HG03066 (cell line): ENCODE data around the gene PSMB8.
A peak's percentile ranks its signal among the peaks of the same experiment; 100 is the strongest.

Source experiments
- ATAC-seq: cut with Tn5 transposase; IDR thresholded peaks from one replicate; pipeline ENCODE4 v1.9.1; 2021; ENCODE audit warnings: low read depth; ENCODE audit not compliant: unreplicated experiment

Gene PSMB8

DNA sequence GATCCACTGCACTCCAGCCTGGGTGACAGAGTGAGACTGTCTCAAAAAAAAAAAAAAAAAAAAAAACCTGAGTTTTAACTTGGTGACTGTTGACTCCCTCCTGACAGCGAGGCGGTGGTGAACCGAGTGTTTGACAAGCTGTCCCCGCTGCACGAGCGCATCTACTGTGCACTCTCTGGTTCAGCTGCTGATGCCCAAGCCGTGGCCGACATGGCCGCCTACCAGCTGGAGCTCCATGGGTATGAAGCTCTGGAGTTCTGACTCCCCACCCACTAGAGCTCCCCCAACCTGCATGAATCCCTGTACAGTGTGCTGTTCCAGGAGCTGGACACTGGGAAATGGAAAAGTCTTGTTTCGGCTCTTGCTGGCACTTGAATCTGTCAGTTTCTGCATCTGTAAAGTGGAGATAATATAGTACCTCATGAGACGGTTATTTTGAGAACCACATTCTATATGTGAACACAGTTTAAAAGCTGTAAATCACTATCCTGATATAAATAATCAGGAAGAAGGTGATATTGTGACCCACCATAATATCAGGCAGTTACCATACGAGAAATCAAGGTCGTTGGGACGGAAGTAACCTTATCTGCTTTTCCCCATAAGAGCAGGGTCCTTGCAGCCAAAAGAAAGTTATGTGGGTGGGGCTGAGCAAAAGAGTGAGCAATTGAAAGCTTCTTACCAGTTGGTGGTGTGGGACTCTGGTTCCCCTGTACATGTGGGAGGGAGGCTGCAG is 13.5 kb upstream of the PSMB8 start:
- ATAC-seq: no peak

DNA sequence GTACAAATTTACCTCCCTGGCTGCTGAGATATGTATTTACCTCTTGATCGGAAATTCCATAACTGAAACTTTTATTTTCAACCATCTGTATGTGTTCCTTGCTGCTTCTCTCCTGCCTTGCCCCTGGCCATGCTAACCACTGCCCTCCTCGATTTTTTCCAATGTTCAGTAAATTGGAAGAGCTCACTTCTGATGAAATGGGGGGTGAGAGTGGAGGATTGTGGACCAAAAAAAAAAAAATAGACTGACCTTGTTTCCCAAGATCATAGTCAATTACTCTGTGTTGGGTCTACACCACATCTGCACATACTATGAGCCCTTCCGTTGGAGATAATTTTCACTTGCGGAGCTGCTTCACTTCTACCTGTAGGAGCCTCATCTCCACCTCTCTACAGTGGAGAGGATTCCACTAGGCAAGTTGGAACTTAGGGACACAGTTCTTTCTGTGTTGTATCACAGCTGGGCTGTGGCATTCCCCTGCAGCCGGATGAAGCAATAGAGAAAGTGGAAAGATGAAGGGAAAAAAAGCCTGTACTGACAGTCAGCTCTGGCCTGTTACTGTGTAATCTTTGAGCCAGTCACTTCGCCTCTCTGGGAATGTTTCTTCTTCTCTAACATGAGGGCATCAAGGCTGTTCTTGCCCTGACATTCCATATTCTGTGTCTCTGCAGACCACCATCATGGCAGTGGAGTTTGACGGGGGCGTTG is 11.8 kb upstream of the PSMB8 start:
- no peak for ATAC-seq

DNA sequence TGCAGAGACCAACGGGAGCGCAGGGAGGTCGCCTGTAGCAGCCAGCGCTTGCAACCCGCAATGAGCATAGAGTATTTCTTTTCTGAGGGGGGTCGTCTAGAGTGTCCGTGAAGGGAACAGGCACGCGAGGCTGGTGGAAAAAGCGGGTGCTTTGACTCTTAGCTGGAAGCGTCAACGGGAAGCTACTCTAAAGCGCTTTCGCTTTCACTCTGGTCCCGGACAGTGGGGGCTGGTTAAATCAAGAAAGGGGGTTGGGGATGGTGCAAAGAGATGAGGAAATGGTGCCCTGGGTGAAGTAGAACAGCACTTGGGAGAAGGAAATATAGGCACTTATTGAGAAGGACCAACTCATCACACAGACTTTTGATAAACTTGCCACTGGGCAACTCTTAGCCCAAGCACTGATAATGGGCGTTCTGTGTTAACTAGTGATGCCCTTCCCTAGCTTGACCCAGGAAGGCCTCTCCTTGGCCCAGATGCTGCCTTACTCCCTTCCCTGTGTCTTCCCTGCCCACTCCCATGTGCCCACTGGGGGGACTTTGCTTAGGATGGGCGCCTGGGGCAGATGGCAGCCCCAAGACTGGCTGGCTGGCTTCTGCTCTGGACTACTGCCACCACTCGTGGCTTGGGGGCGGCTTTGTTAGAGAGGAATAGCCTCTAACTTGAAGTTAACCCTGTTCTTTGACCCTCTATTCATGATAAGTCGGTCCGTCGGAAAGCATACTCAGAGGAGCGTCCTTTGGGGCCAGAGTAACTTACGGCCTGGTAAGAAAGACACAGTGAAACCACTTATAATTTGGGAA is 10.7 kb upstream of the PSMB8 start:
- ATAC-seq: peak; percentile 22

GRCh38 chr6:32853541-32854375 is 9.9 kb upstream of the PSMB8 start, which contains the start of the genes PSMB9 and TAP1:
Gene PSMB9 (plus strand): TSS chr6:32854192. CDS start chr6:32854230, 38 bp downstream.
Gene TAP1 (minus strand): TSS chr6:32853704. CDS start chr6:32853636, 68 bp downstream.
- ATAC-seq: peak; percentile 75

- peak; percentile 17 for ATAC-seq
These were observed 9.1 kb upstream of the PSMB8 start for GRCh38 chr6:32852844-32853540.

DNA sequence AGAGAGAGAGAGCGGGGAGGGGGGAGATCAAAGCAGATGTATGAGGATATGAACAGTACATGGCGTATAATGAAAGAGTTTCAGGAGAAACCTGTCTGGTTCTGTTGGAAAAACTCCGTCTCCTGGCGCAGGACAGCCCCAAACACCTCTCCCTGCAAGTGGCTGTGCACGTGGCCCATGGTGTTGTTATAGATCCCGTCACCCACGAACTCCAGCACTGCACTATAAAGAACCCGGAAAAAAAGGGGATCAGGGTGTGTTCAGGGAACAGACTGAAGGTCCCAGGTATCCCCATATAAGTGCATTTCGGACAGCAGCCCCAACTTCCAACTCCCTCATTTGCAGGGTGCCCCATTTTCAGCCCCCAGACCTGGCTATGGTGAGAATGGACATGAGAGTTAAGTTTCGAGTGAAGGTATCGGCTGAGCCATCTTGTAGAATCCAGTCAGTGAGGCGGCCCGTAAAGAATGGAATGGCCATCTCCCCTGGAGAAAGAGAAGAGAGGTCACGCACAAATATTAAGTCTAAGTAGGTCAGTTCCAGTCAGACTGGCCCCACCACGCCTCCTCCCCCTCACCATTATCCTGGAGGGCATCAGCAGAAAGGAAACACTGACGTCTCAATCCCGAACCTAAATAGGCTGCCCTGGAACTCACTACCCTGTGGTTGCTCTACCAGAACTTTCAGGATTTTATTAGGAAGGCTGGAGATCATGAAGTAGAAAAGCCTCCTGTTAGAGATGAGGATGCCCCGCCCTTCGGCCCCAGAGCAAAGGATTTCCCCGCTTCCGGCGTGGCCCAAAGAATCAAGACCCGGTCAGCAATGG is 8.4 kb upstream of the PSMB8 start:
- ATAC-seq: no peak

DNA sequence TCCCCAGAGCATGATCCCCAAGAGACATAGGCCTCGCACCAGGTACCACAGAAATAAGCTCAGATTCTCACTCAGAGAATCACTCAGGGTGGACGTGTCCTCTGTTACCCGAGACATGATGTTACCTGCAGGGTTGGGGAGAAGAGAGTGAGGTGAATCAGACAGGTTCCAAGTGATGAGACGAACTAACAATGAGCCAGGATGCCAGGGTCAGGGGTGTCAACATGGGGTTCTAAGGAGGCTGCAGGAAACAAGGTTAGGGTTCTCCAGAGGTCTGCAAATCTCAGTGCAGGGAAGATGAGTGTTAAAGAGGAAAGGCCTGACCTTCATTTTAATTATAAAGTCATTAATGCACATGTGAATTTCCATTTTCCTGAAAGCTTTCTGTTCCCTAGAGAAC is 7.2 kb upstream of the PSMB8 start:
- ATAC-seq: no peak

- ATAC-seq: no peak
These were observed 5.3 kb upstream of the PSMB8 start for GRCh38 chr6:32849126-32849525.

- no peak for ATAC-seq
These were observed 3.9 kb upstream of the PSMB8 start for GRCh38 chr6:32847795-32848194.

DNA sequence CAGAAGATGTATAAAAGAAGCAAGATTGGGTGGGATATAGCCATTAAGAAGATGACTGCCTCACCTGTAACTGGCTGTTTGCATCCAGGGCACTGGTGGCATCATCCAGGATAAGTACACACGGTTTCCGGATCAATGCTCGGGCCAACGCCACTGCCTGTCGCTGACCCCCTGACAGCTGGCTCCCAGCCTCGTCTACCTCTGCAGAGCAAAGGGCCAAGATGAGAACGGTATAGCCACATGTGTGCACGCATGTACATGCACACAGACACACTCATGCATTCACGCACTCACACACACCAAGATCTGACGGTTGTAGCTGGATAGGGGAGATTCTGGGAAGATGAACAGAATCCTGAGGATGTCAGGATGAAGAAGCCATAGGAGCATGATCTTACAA is 3.2 kb upstream of the PSMB8 start:
- no peak for ATAC-seq

- ATAC-seq: no peak
These were observed 1.6 kb upstream of the PSMB8 start for GRCh38 chr6:32845384-32845884.

DNA sequence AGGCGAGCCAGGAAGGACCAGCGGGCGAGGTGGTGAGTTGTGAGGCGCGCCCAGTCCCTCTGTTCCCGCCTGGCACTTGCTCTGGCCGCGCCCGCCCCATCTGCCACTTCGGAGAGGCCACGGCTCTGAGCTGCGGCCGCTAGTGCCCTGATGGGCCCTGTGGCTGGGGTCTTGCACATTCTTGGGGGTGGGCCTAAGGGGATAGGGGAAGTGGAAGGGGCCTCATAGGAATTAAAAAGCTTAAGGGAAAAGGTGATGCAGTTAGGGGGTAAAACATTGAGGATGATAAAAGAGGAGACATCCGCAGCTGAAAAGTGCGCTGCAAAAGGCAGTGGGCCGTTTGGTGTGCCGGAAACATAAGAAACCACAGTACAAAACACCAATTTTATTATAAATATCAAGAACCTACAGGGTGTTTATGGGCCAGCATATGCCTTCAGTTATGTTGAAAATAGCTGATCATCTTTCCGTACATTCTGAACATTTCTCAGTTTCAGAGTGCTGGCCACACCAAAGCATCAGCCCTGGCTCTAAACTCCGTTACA is 1.1 kb upstream of the PSMB8 start:
- ATAC-seq: no peak

DNA sequence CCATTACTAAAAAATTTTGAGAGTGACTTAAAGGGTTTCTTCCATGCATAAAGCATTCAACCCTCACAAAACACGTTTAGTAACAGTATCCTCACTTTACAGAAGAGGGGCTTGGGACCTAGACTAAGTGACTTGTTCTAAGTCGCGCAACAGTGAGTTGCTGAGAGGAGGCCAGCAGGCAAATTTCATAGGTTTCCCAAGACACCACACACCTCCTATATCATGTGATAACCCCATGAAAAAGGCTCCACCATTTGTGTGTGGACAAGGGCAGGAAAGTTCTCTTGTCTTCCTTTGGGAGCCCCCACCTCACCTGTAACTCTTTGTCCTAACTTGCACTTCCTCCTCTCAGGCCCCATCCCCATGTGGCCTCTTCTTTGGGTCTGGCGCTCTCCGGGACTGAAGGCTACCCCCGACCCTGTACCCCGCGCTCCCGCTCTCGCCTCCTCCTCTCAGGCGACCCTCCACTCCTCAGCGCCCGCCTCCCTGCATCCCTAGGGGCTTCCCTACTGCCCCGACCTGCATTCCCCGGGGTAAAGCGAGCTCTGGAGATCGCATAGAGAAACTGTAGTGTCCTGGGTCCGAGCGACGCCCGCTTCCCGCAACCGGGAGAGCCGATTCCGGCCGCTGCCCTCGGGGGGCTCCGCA is 392 bp downstream of the PSMB8 start:
- ATAC-seq: no peak

GRCh38 chr6:32842690-32843089 is 1.2 kb downstream of the PSMB8 start:
- no peak for ATAC-seq

DNA sequence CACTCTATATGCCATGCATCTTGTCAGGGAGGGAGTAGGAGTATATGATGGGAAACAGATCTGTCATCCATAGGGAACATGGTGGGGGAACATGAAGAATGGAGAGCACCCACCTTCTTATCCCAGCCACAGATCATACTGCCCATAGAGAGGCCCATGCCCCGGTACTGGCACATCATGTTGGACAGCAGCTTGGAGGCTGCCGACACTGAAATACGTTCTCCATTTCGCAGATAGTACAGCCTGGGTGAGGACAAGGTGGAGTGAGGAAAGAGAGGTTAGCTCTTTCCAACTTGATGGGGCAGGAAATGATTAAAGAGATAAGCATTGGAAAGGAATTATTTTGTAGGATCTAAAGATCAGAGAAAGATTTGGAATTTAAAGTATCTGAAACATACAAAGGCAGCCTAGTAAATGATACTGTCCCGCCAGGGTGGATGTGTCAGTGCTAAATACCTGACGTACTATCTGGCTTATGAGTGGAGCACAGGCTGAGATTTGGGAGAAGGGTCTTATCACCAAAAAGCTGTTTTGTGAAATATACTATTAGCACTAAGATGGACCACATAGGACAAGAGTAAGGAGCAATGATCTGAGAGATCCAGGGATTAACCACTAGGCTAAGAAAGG is 1.7 kb downstream of the PSMB8 start:
- ATAC-seq: no peak

- no peak for ATAC-seq
These were observed 3.1 kb downstream of the PSMB8 start for GRCh38 chr6:32840604-32841246.

DNA sequence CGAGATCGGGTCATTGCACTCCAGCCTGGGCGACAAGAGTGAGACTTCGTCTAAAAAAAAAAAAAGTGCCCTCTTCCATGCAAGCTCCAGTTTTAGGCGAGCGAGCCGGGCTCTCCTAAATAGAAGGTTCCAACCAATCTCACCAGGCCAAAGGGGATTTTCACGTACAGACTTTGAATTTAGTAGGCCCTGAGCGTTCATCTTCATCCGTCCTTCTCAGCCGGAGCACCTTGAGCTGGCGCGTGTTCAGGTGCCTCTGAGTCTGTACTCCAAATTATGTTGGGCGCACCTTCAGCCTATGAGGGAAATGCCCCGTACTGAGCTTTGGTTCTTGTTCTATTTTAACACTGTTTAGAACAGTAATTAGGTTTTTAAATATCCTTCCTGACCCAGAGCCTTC is 4.5 kb downstream of the PSMB8 start:
- ATAC-seq: no peak
